Activated naive CD4-positive, alpha-beta T cell treated with anti-CD3 and anti-CD28 coated beads for 36 hours (primary cell): ENCODE data around the gene CSF1R. TPM values are rescaled to one million over a fixed set of nuclear protein-coding genes. Genes with fewer than 3 reads are reported as not detected.

Experiments used
- CTCF ChIA-PET: fragments of 350-600 bp; sonication (Branson Sonifier 250); formaldehyde crosslinking; loops from one replicate; lab custom pipeline; 2021; ENCODE audit warnings: antibody characterized with exemption; lab: Charles Lee
- DNase-seq: peaks from one replicate; pipeline ENCODE4 v3.0.0-alpha.2; 2020
- H3K27ac Mint-ChIP-seq: one replicate; pipeline ENCODE4 v1.8.0; 2021; ENCODE audit warnings: mild to moderate bottlenecking, mixed read lengths
- H3K27me3 Mint-ChIP-seq: one replicate; pipeline ENCODE4 v1.8.0; 2021; ENCODE audit warnings: low read depth, mixed read lengths
- H3K36me3 Mint-ChIP-seq: one replicate; pipeline ENCODE4 v1.8.0; 2021; ENCODE audit warnings: low read depth, mixed read lengths
- H3K4me1 Mint-ChIP-seq: one replicate; pipeline ENCODE4 v1.8.0; 2021; ENCODE audit warnings: low read depth, mixed read lengths
- H3K4me3 Mint-ChIP-seq: one replicate; pipeline ENCODE4 v1.8.0; 2021; ENCODE audit warnings: mild to moderate bottlenecking, moderate library complexity, mixed read lengths
- H3K9me3 Mint-ChIP-seq: one replicate; pipeline ENCODE4 v1.8.0; 2021; ENCODE audit warnings: mixed read lengths
- intact Hi-C: fragments of 100-400 bp; cut with micrococcal nuclease; formaldehyde crosslinking; loops from one replicate; pipeline ENCODE4 v1.15.1; 2023
- total RNA-seq, 2 experiments: library from RNA; stranded (reverse); gene quantifications; one replicate each; pipeline ENCODE4 v1.2.3, GENCODE V29; 2021

Gene CSF1R
- total RNA-seq, 2 experiments from 2014 or later, result 0.94 to 1.8 TPM

DNA sequence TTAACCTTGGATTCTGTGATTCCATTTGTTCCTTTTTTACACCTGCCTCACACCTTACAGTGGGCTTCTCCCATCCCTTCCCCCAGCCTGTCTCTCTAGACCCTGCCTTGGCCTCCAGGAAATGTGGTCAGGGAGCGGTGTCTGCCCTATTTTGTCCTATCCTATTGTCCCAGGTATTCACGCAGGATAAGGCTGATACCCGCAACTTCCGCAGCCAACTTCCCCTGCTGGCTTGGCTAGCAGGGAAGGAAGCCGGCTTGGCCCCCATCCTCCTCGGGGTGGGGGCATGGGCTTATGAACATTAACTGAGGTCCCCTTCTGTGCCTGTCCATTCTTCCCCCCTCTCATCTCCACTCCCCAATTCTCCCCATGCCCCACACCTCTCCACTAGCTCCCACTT is 3.5 kb downstream of the CSF1R start:
- H3K4me3 Mint-ChIP-seq, result no peak overlapping the region
- no peaks in the 10 kb centered on the region for H3K36me3 Mint-ChIP-seq
- no peak for DNase-seq
- intact Hi-C loops, result no loop called here
- H3K4me1 Mint-ChIP-seq, result peaks cover 6% of the 10 kb centered on the region
- CTCF ChIA-PET, result no interaction called here
- peaks cover 26% of the 10 kb centered on the region for H3K27me3 Mint-ChIP-seq
- no peak overlapping the region for H3K27ac Mint-ChIP-seq
- H3K9me3 Mint-ChIP-seq, result no peaks in the 10 kb centered on the region

DNA sequence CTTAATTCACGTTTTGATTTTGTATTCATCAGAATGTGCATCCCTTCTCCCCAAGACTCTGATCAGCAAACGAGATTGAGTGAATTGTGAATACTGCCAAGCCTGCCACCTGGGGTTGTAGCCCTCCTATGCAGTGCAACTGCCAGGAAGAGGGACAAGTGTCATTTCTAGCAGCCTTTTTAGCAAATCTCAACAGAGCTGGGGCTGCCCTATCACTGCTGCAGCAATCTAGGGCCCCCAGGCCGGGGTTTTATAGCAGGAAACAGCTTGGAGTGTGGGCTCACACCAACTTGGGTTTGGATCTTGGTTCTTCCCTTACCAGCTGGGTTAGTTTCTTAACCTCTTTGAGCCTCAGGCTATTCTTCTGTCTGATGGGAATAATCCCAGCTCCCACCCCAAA is 4.0 kb downstream of the CSF1R start:
- intact Hi-C loops, result no loop called here
- Mint-ChIP-seq H3K4me3 (no peak overlapping the region), H3K4me1 (peaks cover 6% of the 10 kb centered on the region), H3K27me3 (peaks cover 26% of the 10 kb centered on the region), H3K9me3 (no peaks in the 10 kb centered on the region), H3K36me3 (no peaks in the 10 kb centered on the region), H3K27ac (no peak overlapping the region)
- DNase-seq, result no peak
- CTCF ChIA-PET, result no interaction called here

DNA sequence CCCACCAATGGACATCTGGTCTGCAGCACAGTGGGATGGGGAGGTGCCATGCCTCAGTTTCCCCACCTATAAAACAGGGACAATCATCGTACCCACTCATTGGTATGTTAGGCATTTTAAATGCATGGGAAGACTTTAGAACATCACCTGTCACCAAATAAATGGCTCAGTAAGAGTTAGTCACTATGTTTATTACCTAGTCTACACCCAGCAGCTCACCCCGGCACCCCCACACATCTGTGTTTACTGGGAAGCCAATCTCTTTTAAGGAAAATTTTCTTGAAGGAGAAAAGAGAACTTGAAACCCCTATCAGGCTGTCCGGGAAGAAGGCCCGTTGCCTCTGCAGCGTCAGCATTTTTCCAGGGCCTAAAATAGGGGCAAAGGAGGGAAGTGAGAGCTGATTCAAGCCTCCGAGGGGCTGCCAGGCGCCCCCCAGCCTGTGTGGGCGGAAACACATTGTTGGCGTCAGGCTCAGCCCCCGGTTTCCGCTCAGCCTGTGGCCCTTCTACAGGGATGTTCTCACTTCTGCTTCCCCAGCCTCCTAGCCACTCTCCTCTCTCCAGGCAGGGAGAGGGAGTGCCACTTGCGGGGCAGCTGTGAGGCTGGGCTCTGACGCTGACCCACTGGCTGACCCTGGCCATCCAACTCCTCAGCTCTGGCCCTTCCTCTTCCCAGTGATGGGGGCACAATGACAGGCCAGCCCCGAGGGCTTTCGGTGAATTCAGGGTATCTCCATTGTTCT is 4.6 kb downstream of the CSF1R start:
- Mint-ChIP-seq H3K4me1 (peaks cover 6% of the 10 kb centered on the region), H3K27ac (no peak overlapping the region), H3K9me3 (no peaks in the 10 kb centered on the region), H3K4me3 (no peak overlapping the region), H3K36me3 (no peaks in the 10 kb centered on the region), H3K27me3 (peaks cover 26% of the 10 kb centered on the region)
- CTCF ChIA-PET, result no interaction called here
- no peak for DNase-seq
- intact Hi-C loops, result no loop called here

DNA sequence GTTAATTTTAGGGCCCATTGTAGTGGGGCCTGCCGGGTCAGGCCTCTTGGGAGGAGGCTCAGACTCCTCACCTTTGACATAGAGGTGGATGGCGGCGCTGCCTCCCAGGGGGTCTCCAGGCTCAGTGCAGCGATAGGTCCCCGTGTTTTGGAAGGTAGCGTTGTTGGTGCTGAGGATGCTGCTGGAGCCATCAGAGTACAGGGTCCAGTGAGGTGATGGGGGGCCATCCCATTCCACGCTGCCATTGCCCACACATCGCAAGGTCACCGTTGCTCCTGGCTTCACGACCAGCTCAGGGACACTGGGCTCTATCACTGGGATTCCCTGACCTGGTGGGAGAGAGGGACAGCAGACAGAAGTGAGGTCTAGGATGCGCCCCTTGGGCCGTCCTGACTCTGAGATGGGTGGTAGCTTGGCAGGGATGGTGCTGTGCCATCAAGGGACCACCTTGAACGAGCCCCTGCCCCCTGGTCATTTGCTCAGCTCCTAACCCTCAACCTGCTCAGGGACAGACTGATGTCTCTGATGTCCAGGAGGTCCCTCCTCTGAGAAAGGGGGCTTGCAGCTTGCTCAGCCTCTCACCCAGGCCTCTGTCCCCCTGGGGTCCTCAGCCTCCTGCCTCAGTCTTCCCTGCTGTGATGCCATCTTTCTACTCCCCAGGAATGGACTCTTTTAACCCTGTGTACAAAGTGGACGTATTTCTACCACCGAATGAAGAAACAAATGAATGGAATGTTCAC is 5.5 kb downstream of the CSF1R start:
- H3K36me3 Mint-ChIP-seq, result no peaks in the 10 kb centered on the region
- peaks cover 6% of the 10 kb centered on the region for H3K4me1 Mint-ChIP-seq
- no peaks in the 10 kb centered on the region for H3K9me3 Mint-ChIP-seq
- no peak for DNase-seq
- intact Hi-C loops, result no loop called here
- H3K4me3 Mint-ChIP-seq, result no peak overlapping the region
- CTCF ChIA-PET, result no interaction called here
- H3K27me3 Mint-ChIP-seq, result peaks cover 25% of the 10 kb centered on the region
- no peak overlapping the region for H3K27ac Mint-ChIP-seq

DNA sequence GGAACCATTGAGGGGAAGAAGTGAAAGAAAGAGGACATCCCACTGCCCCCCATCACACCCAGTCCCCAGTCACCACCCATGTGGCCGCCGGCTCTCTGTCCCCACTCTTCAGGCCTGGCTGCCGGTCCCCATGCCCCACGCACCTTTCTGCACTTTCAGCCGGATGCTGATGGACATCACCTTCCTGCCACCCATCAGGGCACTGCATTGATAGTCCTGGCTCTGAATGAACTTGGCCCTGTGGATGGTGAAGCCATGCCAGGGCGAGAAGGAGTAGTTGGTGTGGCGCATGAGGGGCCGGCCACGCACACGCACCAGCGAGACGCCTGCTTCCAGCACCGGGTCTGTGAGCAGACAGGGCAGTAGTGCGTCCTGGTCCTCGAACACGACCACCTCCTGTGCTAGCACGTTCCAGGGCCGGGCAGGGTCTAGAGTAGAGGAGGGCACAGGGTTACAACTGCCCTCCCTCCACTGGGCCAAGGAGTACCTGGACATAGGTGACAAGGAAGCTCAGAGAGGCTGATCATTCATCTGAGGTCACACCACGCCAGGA is 6.4 kb downstream of the CSF1R start:
- Mint-ChIP-seq H3K27ac (no peak overlapping the region), H3K36me3 (no peaks in the 10 kb centered on the region), H3K27me3 (peaks cover 17% of the 10 kb centered on the region), H3K4me1 (peaks cover 6% of the 10 kb centered on the region), H3K4me3 (no peak overlapping the region), H3K9me3 (no peaks in the 10 kb centered on the region)
- intact Hi-C loops, result no loop called here
- CTCF ChIA-PET, result no interaction called here
- DNase-seq, result no peak

GRCh38 chr5:150078802-150079689 is 7.3 kb downstream of the CSF1R start:
- H3K4me3 Mint-ChIP-seq, result no peak overlapping the region
- H3K27me3 Mint-ChIP-seq, result peaks cover 17% of the 10 kb centered on the region
- no peak for DNase-seq
- H3K4me1 Mint-ChIP-seq, result peaks cover 6% of the 10 kb centered on the region
- CTCF ChIA-PET, result no interaction called here
- intact Hi-C loops, result no loop called here
- H3K27ac Mint-ChIP-seq, result no peak overlapping the region
- H3K36me3 Mint-ChIP-seq, result no peaks in the 10 kb centered on the region
- no peaks in the 10 kb centered on the region for H3K9me3 Mint-ChIP-seq

DNA sequence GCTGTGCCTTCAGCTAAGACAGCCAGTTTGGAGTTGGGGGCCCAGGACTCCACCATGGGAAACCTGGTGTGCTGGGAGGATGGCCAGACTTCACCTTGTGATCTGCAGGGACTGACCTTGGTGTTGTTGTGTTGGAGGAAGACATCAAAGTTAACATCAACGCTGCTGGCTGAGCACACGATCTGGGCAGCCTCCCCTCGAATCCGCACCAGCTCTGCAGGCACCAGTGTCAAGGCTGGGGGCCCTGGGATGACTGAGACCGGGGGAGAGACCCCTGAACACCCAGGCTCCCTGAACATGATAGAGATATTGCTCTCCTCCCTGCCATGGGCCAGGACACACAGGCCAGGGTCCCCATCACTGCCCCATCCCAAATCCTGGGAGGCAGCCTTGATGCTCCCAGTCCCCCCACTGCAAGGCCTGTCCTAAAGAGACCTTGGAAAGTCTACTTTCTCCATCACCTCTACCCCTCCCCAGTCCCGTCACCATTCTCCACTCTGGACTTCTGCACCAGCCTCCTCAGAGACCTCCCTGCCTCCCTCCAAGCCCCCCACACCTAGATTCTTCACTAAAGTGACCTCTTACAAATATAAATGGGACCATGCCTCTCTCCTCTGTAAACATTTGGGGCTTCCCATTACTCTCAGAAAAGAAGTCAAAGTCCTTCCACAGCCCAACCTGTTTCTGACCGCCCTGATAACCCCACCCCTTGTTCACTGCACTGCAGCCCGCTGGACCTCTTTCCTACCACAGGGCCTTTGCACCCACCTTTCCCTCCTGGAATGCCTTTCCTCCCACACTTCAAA is 8.2 kb downstream of the CSF1R start:
- Mint-ChIP-seq H3K9me3 (no peaks in the 10 kb centered on the region), H3K27ac (no peak overlapping the region), H3K36me3 (no peaks in the 10 kb centered on the region), H3K4me3 (no peak overlapping the region), H3K4me1 (peaks cover 5% of the 10 kb centered on the region), H3K27me3 (peaks cover 11% of the 10 kb centered on the region)
- CTCF ChIA-PET, result no interaction called here
- intact Hi-C loops, result no loop called here
- no peak for DNase-seq

GRCh38 chr5:150077060-150077459 is 9.3 kb downstream of the CSF1R start:
- H3K36me3 Mint-ChIP-seq, result no peaks in the 10 kb centered on the region
- intact Hi-C loops, result no loop called here
- peaks cover 5% of the 10 kb centered on the region for H3K27me3 Mint-ChIP-seq
- H3K4me1 Mint-ChIP-seq, result peaks cover 2% of the 10 kb centered on the region
- H3K4me3 Mint-ChIP-seq, result no peak overlapping the region
- no peak overlapping the region for H3K27ac Mint-ChIP-seq
- CTCF ChIA-PET, result interaction anchor here (0.5 kb wide), 1 partner anchor 699 kb away, joined by 3 read pairs; no protein-coding TSS in a partner anchor
- no peak for DNase-seq
- no peaks in the 10 kb centered on the region for H3K9me3 Mint-ChIP-seq

GRCh38 chr5:150075806-150076205 is 10.5 kb downstream of the CSF1R start:
- Mint-ChIP-seq H3K9me3 (no peaks in the 10 kb centered on the region), H3K36me3 (no peaks in the 10 kb centered on the region), H3K4me1 (no peaks in the 10 kb centered on the region), H3K4me3 (no peak overlapping the region), H3K27me3 (peaks cover 4% of the 10 kb centered on the region), H3K27ac (no peak overlapping the region)
- CTCF ChIA-PET, result interaction anchor here (0.6 to 0.9 kb wide), 2 partner anchors 36 to 665 kb away, joined by 4 read pairs; no protein-coding TSS in a partner anchor
- intact Hi-C loops, result no loop called here
- no peak for DNase-seq

- no peaks in the 10 kb centered on the region for H3K36me3 Mint-ChIP-seq
- no peaks in the 10 kb centered on the region for H3K4me1 Mint-ChIP-seq
- no peaks in the 10 kb centered on the region for H3K9me3 Mint-ChIP-seq
- H3K27ac Mint-ChIP-seq, result no peak overlapping the region
- CTCF ChIA-PET, result interaction anchor here (0.6 to 0.9 kb wide), 2 partner anchors 11 to 36 kb away, joined by 3 to 4 read pairs; no protein-coding TSS in a partner anchor
- H3K27me3 Mint-ChIP-seq, result peaks cover 4% of the 10 kb centered on the region
- intact Hi-C loops, result no loop called here
- H3K4me3 Mint-ChIP-seq, result no peak overlapping the region
- DNase-seq, result no peak
These were observed 11.1 kb downstream of the CSF1R start for GRCh38 chr5:150075233-150075632.

DNA sequence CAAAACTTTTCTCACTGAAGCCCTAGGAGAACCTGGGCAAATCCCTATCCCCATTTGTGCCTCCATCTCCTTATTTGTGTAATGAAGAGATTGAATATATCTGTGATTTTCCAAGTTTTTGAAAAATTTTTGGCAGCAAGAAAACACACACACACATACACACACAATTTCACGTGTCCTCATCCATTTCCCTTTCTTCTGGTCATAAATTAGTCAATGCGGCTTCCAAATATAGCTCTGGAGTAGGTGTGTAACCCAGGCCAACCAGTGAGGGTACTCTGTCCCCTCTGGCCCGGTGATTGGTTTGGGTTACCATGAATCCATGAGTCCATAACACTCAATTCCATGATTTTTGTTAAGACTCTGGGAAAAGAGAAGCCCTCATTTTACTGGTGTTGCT is 12.7 kb downstream of the CSF1R start:
- Mint-ChIP-seq H3K9me3 (no peaks in the 10 kb centered on the region), H3K27me3 (no peaks in the 10 kb centered on the region), H3K27ac (no peak overlapping the region), H3K4me1 (no peaks in the 10 kb centered on the region), H3K36me3 (no peaks in the 10 kb centered on the region), H3K4me3 (no peak overlapping the region)
- CTCF ChIA-PET, result interaction anchor here (0.9 kb wide), 1 partner anchor 42 kb away, joined by 3 read pairs; no protein-coding TSS in a partner anchor
- intact Hi-C loops, result no loop called here
- no peak for DNase-seq
